NOMO-1 (cell line): ENCODE data around the gene PRSS38.

ENCODE experiments used
- DNase-seq, 2 experiments: peaks; one replicate each; lab custom pipeline; 2025; ENCODE audit not compliant: unreplicated experiment in 2 of 2; lab: John Stamatoyannopoulos, UW

The PRSS38 gene

GRCh38 chr1:227778401-227778947 is 37.0 kb upstream of the PRSS38 start:
- no peak for DNase-seq

- no peak for DNase-seq
Measured at GRCh38 chr1:227779021-227779441, 36.4 kb upstream of the PRSS38 start.

- no peak for DNase-seq
Measured at GRCh38 chr1:227779685-227780084, 35.8 kb upstream of the PRSS38 start.

GRCh38 chr1:227780101-227781044 is 35.1 kb upstream of the PRSS38 start:
- DNase-seq, result no peak

- no peak for DNase-seq
Measured at GRCh38 chr1:227781314-227781930, 34.1 kb upstream of the PRSS38 start.

- no peak for DNase-seq
Measured at GRCh38 chr1:227782226-227782625, 33.2 kb upstream of the PRSS38 start.

- DNase-seq, result no peak
Measured at GRCh38 chr1:227785094-227785804, 30.2 kb upstream of the PRSS38 start.

GRCh38 chr1:227785805-227786671 is 29.4 kb upstream of the PRSS38 start:
- no peak for DNase-seq

- DNase-seq, result no peak
Measured at GRCh38 chr1:227786673-227787512, 28.6 kb upstream of the PRSS38 start.

- peak; percentile 90 to 95 for DNase-seq
Measured at GRCh38 chr1:227787513-227788270, 27.8 kb upstream of the PRSS38 start.

GRCh38 chr1:227788271-227789083 is 27.0 kb upstream of the PRSS38 start:
- DNase-seq, result peak; percentile 36 to 57

GRCh38 chr1:227789084-227790033 is 26.1 kb upstream of the PRSS38 start:
- DNase-seq, result no peak

GRCh38 chr1:227790034-227790400 is 25.5 kb upstream of the PRSS38 start:
- no peak for DNase-seq

- DNase-seq, result no peak
Measured at GRCh38 chr1:227790868-227791267, 24.6 kb upstream of the PRSS38 start.

GRCh38 chr1:227791425-227792143 is 23.9 kb upstream of the PRSS38 start:
- no peak for DNase-seq
